Choroid plexus epithelial cell (primary cell): ENCODE measurements around the gene HNRNPD.

Experiments used
- DNase-seq: peaks from one replicate; pipeline ENCODE4 v3.0.0-alpha.2; 2010; ENCODE audit warnings: low read depth
- H3K4me3 ChIP-seq: 2 replicates; pipeline ENCODE4 v1.5.1; 2011; ENCODE audit warnings: low read depth, mild to moderate bottlenecking, control low read depth, low read length, moderate library complexity
- CTCF ChIP-seq: conservative IDR thresholded peaks from 2 replicates; pipeline ENCODE4 v1.5.1; 2011; ENCODE audit warnings: low read depth, mild to moderate bottlenecking, control low read depth, inconsistent platforms, low read length, moderate library complexity

Gene HNRNPD

GRCh38 chr4:82382751-82383150 lies 9.0 kb upstream of the HNRNPD start:
- DNase-seq: peak; percentile 61
- H3K4me3 ChIP-seq: no peak overlapping the region
- TF ChIP-seq CTCF: no peak

- H3K4me3 ChIP-seq: no peak overlapping the region
- no peak for DNase-seq
- TF ChIP-seq CTCF: no peak
Observed at GRCh38 chr4:82381661-82382296, 8.0 kb upstream of the HNRNPD start.

GRCh38 chr4:82381235-82381634 lies 7.4 kb upstream of the HNRNPD start:
- DNase-seq: no peak
- TF ChIP-seq CTCF: no peak
- no peak overlapping the region for H3K4me3 ChIP-seq

- no peak for TF ChIP-seq CTCF
- no peak overlapping the region for H3K4me3 ChIP-seq
- no peak for DNase-seq
Observed at GRCh38 chr4:82380831-82381230, 7.0 kb upstream of the HNRNPD start.

- DNase-seq: no peak
- H3K4me3 ChIP-seq: no peak overlapping the region
- TF ChIP-seq CTCF: no peak
Observed at GRCh38 chr4:82380344-82380743, 6.6 kb upstream of the HNRNPD start.

- no peak for TF ChIP-seq CTCF
- DNase-seq: no peak
- H3K4me3 ChIP-seq: no peak overlapping the region
Observed at GRCh38 chr4:82376109-82376508, 2.3 kb upstream of the HNRNPD start.

GRCh38 chr4:82373486-82373815 lies 340 bp downstream of the HNRNPD start:
- TF ChIP-seq CTCF: no peak
- peak overlapping the region; percentile 99 for H3K4me3 ChIP-seq
- DNase-seq: no peak
